ENCODE measurements around the gene GPT2.

DNA sequence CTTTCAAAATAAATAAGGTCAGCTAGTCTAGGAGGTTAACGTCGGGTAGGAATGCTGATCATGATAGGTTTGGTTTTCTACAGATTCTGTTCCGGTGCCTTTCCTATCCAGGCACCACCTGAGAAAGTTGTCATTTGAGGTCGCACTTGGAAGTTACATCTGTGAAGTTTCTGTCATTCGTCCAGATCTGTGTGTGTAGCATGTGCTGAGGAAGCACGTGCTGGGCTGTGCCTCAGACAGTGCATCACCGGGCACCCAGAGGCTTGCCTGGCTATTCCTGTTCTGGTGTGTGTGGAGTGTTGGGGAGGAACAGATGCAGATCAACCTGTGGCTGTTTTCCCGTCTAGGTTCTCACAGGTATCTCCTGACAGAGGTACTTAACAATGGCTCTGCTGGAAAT, 46.7 kb downstream of the GPT2 start:
- TF ChIP-seq RARB (CRISPR knock-in tag; IDR thresholded peaks at IDR 0.05) (no peak), ZFP30 (CRISPR knock-in tag; IDR thresholded peaks at IDR 0.05) (no peak), ZFP3 (CRISPR knock-in tag; IDR thresholded peaks at IDR 0.05) (no peak), SNAI2 (CRISPR knock-in tag; IDR thresholded peaks at IDR 0.05) (no peak), ZNF8 (CRISPR knock-in tag; IDR thresholded peaks at IDR 0.05) (no peak), PPARA (CRISPR knock-in tag; IDR thresholded peaks at IDR 0.05; ENCODE audit: borderline replicate concordance) (no peak)
- TF ChIP-seq, protein P1, sequence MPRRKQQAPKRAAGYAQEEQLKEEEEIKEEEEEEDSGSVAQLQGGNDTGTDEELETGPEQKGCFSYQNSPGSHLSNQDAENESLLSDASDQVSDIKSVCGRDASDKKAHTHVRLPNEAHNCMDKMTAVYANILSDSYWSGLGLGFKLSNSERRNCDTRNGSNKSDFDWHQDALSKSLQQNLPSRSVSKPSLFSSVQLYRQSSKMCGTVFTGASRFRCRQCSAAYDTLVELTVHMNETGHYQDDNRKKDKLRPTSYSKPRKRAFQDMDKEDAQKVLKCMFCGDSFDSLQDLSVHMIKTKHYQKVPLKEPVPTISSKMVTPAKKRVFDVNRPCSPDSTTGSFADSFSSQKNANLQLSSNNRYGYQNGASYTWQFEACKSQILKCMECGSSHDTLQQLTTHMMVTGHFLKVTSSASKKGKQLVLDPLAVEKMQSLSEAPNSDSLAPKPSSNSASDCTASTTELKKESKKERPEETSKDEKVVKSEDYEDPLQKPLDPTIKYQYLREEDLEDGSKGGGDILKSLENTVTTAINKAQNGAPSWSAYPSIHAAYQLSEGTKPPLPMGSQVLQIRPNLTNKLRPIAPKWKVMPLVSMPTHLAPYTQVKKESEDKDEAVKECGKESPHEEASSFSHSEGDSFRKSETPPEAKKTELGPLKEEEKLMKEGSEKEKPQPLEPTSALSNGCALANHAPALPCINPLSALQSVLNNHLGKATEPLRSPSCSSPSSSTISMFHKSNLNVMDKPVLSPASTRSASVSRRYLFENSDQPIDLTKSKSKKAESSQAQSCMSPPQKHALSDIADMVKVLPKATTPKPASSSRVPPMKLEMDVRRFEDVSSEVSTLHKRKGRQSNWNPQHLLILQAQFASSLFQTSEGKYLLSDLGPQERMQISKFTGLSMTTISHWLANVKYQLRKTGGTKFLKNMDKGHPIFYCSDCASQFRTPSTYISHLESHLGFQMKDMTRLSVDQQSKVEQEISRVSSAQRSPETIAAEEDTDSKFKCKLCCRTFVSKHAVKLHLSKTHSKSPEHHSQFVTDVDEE (CRISPR knock-in tag; IDR thresholded peaks at IDR 0.05) = no peak
- TF ChIP-seq, protein P2, sequence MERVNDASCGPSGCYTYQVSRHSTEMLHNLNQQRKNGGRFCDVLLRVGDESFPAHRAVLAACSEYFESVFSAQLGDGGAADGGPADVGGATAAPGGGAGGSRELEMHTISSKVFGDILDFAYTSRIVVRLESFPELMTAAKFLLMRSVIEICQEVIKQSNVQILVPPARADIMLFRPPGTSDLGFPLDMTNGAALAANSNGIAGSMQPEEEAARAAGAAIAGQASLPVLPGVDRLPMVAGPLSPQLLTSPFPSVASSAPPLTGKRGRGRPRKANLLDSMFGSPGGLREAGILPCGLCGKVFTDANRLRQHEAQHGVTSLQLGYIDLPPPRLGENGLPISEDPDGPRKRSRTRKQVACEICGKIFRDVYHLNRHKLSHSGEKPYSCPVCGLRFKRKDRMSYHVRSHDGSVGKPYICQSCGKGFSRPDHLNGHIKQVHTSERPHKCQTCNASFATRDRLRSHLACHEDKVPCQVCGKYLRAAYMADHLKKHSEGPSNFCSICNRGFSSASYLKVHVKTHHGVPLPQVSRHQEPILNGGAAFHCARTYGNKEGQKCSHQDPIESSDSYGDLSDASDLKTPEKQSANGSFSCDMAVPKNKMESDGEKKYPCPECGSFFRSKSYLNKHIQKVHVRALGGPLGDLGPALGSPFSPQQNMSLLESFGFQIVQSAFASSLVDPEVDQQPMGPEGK (CRISPR knock-in tag; IDR thresholded peaks at IDR 0.05; ENCODE audit: borderline replicate concordance) = no peak
